SU-DHL-6 (cell line): ENCODE measurements around the gene NEU4.

ENCODE experiments used
- H2AFZ ChIP-seq: fragments of 200-600 bp; sonication (generic); 2 replicates; pipeline ENCODE4 v1.6.1; 2014; ENCODE audit warnings: low read depth, mild to moderate bottlenecking, moderate library complexity, mixed read lengths, antibody characterized with exemption, low read length; ENCODE audit not compliant: severe bottlenecking
- H3F3A ChIP-seq: fragments of 200-600 bp; shearing (Covaris generic); 2 replicates; pipeline ENCODE4 v1.6.0; 2016; ENCODE audit warnings: antibody characterized with exemption, mild to moderate bottlenecking; ENCODE audit not compliant: insufficient read depth
- H3K27ac ChIP-seq: fragments of 200-600 bp; sonication (generic); 2 replicates; pipeline ENCODE4 v1.5.1; 2016; ENCODE audit warnings: low read depth, mild to moderate bottlenecking, low read length, moderate library complexity, mixed read lengths
- H3K27me3 ChIP-seq: fragments of 200-600 bp; sonication (generic), shearing (Covaris generic); 2 replicates; pipeline ENCODE4 v1.6.0; 2014; ENCODE audit warnings: mild to moderate bottlenecking, low read length
- H3K36me3 ChIP-seq: fragments of 200-600 bp; sonication (generic); 2 replicates; pipeline ENCODE4 v1.6.1; 2014; ENCODE audit warnings: mild to moderate bottlenecking, low read length, mixed read lengths
- H3K4me2 ChIP-seq: fragments of 300-600, 200-600 bp; shearing (Covaris generic), sonication (generic); 2 replicates; pipeline ENCODE4 v1.6.0; 2014; ENCODE audit warnings: low read length, low read depth, mild to moderate bottlenecking; ENCODE audit not compliant: poor library complexity, severe bottlenecking
- H3K4me3 ChIP-seq: fragments of 200-600 bp; sonication (generic); 2 replicates; pipeline ENCODE4 v1.5.1; 2014; ENCODE audit warnings: antibody characterized with exemption, low read length, mild to moderate bottlenecking, mixed read lengths; ENCODE audit not compliant: insufficient read depth, poor library complexity, severe bottlenecking
- H3K79me2 ChIP-seq: fragments of 200-600 bp; sonication (generic); 2 replicates; pipeline ENCODE4 v1.6.1; 2014; ENCODE audit warnings: mild to moderate bottlenecking, low read length, moderate library complexity; ENCODE audit not compliant: insufficient read depth
- H3K9ac ChIP-seq: fragments of 200-600 bp; sonication (generic); 2 replicates; pipeline ENCODE4 v1.7.0; 2014; ENCODE audit warnings: mild to moderate bottlenecking, low read length
- H3K9me2 ChIP-seq: fragments of 200-600 bp; sonication (generic); replicated peaks from 2 replicates; pipeline ENCODE4 v1.6.1; 2014; ENCODE audit warnings: low read length; ENCODE audit not compliant: insufficient read depth
- H3K9me3 ChIP-seq: fragments of 200-600 bp; sonication (generic); 2 replicates; pipeline ENCODE4 v1.6.1; 2014; ENCODE audit warnings: low read length, mixed read lengths; ENCODE audit not compliant: insufficient read depth
- H4K20me1 ChIP-seq: fragments of 200-600 bp; sonication (generic); 2 replicates; pipeline ENCODE4 v1.6.1; 2014; ENCODE audit warnings: low read depth, mild to moderate bottlenecking, antibody characterized with exemption, low read length, moderate library complexity, mixed read lengths
- CTCF ChIP-seq: fragments of 200-600 bp; sonication (generic); IDR thresholded peaks from one replicate; pipeline ENCODE4 v1.5.1; 2017; ENCODE audit warnings: antibody characterized with exemption, mild to moderate bottlenecking, low read length, moderate library complexity; ENCODE audit not compliant: insufficient read depth, poor library complexity, severe bottlenecking
- EZH2phosphoT487 ChIP-seq: fragments of 200-600 bp; sonication (generic), shearing (Covaris generic); conservative IDR thresholded peaks from 2 replicates; pipeline ENCODE4 v1.6.1; 2018; ENCODE audit warnings: mild to moderate bottlenecking, antibody characterized with exemption, low read length, moderate library complexity, mixed read lengths

Gene NEU4

GRCh38 chr2:241861264-241861663 is 52.3 kb downstream of the NEU4 start:
- H3K9me2 ChIP-seq, result no peaks in the 10 kb centered on the region
- no peak overlapping the region for H3K27ac ChIP-seq
- no peak for TF ChIP-seq CTCF
- TF ChIP-seq EZH2phosphoT487, result no peak
- H2AFZ ChIP-seq, result no peak overlapping the region
- peaks cover 13% of the 10 kb centered on the region; the same call in 1 of the 2 replicates for H3K9me3 ChIP-seq
- no peaks in the 10 kb centered on the region for H4K20me1 ChIP-seq
- no peaks in the 10 kb centered on the region for H3K79me2 ChIP-seq
- no peaks in the 10 kb centered on the region for H3F3A ChIP-seq
- no peak overlapping the region for H3K9ac ChIP-seq
- no peak overlapping the region for H3K4me2 ChIP-seq
- H3K4me3 ChIP-seq, result no peak overlapping the region
- H3K36me3 ChIP-seq, result no peaks in the 10 kb centered on the region
- H3K27me3 ChIP-seq, result no peaks in the 10 kb centered on the region

GRCh38 chr2:241862093-241862492 is 53.1 kb downstream of the NEU4 start:
- H2AFZ ChIP-seq, result no peak overlapping the region
- TF ChIP-seq EZH2phosphoT487, result no peak
- no peak for TF ChIP-seq CTCF

GRCh38 chr2:241862775-241863535 is 54.0 kb downstream of the NEU4 start:
- H2AFZ ChIP-seq, result no peak overlapping the region
- H3K79me2 ChIP-seq, result no peaks in the 10 kb centered on the region
- H3K4me2 ChIP-seq, result no peak overlapping the region
- H4K20me1 ChIP-seq, result no peaks in the 10 kb centered on the region
- H3F3A ChIP-seq, result no peaks in the 10 kb centered on the region
- no peak overlapping the region for H3K27ac ChIP-seq
- peaks cover 13% of the 10 kb centered on the region; the same call in 1 of the 2 replicates for H3K9me3 ChIP-seq
- no peaks in the 10 kb centered on the region for H3K9me2 ChIP-seq
- H3K9ac ChIP-seq, result no peak overlapping the region
- no peak overlapping the region for H3K4me3 ChIP-seq
- H3K27me3 ChIP-seq, result no peaks in the 10 kb centered on the region
- TF ChIP-seq CTCF (no peak), EZH2phosphoT487 (no peak)
- no peaks in the 10 kb centered on the region for H3K36me3 ChIP-seq

More at GRCh38 chr2:241862093-241862492, 53.1 kb downstream of the NEU4 start:
- Histone ChIP-seq H3F3A (no peaks in the 10 kb centered on the region), H4K20me1 (no peaks in the 10 kb centered on the region), H3K9me2 (no peaks in the 10 kb centered on the region), H3K36me3 (no peaks in the 10 kb centered on the region), H3K4me3 (no peak overlapping the region), H3K4me2 (no peak overlapping the region), H3K9me3 (peaks cover 13% of the 10 kb centered on the region; the same call in 1 of the 2 replicates), H3K9ac (no peak overlapping the region), H3K27me3 (no peaks in the 10 kb centered on the region), H3K79me2 (no peaks in the 10 kb centered on the region), H3K27ac (no peak overlapping the region)
